Hindlimb muscle (tissue), 1 donor: ENCODE data around the gene SOCS3. TPM values are rescaled to one million over a fixed set of nuclear protein-coding genes. Genes with fewer than 3 reads are reported as not detected.

Source experiments
- DNase-seq: peaks from one replicate; pipeline ENCODE4 v3.0.0-alpha.2; 2013
- polyA plus RNA-seq: library from polyadenylated mRNA; unstranded; fragments of 120-200 nt; gene quantifications from one replicate; pipeline ENCODE4 v1.2.1, GENCODE V29; 2013; ENCODE audit not compliant: insufficient read length

Gene SOCS3
- polyA plus RNA-seq, 1 donor = 14.4 TPM

DNA sequence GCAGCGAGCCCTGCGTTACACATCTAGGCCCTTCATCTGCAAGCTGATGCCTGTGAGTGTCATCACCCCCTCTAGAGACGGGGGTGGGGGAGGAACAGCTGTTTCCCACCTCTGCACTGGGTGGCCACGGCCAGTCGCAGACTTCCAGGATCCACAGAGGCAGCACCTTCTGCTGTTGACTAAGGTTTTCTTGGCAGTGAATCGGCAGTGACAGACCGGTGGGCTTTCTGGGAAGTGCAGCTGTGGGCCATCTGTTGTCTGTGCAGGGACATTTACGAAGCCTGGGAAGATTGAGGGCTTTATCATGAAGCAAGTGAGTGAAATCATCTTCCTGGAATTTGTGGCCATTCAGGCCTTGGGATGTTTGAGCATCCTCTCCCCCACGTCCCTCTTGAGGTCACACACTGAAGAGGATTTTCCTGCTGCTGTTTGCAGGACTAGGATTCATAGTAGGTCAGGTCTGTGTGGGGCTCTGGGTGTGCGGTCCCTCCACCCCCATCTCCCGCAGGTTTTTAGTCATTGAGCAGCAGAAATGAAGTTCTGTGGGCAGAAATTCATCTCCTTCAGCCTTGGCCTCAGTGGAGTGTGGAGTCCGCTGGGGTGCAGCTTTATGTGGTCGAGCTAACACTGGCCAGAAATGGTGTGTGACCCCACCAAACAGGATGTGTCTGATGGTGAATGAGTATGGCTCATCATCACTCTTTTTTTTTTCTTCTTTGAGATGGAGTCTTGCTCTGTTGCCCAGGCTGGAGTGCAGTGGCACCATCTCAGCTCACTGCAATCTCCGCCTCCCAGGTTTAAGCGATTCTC is 30.6 kb upstream of the SOCS3 start:
- no peak for DNase-seq

DNA sequence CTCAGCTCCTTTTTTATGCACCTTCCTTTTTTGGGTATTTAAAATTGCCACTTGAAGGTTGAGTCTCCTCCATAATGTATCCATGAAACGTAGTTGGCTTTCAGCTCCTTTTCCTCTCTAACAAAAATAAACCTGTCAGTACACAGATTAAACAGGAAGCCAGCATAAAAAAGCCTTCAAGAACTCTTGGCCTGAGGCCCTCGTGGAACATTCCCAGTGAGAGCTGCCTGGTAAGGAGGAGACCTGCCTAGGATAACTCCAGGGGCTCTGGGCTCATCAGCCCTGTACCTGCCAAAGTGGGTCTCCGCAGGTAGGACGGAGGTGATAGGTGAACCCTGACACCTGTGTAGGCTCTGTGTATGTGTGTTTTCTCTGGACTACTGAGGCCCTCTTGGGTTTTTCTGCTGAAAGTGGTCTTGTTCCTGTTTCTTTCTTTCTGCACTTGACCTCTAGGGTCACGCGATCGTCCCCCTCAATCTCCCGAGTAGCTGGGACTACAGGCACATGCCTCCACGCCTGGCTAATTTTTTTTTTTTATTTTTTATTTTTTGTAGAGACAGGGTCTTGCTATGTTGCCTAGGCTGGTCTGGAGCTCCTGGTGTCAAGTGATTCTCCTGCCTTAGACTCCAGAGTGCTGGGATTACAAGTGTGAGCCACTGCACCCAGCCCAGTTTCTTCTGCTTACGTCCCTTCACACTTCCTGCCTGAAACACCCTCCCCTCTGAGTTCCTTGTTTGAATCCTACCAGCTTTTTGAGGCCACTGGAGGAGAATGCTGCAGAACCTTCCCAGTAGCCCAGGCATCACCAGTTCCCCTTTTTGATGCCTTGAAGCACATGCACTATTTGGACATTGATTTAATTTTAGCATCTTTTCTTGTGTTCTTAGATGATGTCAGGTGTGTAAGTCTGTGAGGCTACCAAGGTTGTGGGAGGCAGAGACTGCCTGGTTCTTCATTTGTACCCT is 28.4 kb upstream of the SOCS3 start:
- no peak for DNase-seq

DNA sequence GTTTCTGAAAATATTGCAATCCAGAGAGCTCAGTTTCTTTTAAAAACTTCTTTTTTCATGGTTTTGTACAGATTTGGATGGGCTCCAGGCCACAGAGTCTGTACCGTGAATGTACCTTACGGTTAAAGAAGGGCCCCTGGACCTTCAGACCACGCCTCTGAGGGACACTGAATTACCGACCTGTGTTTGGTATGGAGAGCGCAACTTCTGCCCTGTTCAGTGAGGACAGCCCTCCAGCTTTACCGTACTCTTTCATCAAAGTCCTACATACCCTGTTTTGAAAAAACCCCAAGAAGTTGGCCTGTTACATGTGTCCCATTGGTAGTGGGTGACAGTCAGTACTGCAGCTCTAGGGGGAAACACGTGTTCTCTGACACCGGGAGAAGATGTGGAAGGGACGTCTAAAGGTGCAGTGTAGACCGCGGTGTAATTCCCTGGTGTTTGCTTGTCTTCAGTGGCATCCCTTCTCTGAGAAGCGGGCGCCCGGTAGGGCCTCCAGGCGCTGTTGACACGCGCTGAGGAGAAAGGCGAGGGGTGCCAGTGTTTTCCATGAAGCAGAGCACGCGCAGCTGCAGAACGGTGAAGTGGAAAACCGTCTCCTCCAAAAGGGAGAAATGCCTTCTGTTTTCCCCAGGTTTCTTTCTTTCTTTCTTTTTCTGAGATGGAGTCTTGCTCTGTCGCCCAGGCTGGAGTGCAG is 24.8 kb upstream of the SOCS3 start:
- no peak for DNase-seq

DNA sequence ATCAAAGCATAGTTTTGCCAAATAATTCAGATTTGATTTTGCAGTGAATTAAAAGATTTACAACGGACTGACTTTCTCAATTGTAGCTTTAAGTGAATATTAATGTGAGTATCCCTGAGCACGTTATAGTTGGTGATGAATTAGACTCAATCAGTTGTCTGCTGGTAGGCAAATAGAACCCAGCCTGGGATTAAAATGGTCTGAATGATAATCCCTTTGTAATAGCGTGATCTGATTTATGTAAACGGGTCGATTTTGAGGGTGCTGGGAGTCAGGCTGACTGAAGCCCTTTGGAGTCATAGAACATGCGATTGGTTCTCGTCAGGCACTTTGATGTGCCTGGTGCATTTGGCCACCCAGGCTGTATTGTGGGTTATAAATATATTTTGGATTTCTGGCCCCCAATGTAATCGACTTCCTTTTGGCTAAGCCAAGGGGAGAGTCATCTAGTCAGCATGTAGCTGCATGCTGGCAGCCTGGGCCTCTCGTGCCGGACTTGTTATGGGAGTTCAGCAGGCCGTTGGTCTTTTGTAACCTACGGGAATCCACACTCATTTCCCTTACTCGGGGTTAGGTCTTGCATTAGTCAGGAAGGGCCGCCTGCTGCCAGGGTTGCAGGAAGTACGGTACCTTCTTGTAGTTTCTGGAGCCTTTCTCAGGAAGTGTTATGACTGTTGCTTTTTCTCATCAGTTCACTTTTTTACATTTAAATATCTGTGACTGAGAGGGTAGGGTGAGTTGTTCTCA is 24.0 kb upstream of the SOCS3 start:
- DNase-seq = no peak

DNA sequence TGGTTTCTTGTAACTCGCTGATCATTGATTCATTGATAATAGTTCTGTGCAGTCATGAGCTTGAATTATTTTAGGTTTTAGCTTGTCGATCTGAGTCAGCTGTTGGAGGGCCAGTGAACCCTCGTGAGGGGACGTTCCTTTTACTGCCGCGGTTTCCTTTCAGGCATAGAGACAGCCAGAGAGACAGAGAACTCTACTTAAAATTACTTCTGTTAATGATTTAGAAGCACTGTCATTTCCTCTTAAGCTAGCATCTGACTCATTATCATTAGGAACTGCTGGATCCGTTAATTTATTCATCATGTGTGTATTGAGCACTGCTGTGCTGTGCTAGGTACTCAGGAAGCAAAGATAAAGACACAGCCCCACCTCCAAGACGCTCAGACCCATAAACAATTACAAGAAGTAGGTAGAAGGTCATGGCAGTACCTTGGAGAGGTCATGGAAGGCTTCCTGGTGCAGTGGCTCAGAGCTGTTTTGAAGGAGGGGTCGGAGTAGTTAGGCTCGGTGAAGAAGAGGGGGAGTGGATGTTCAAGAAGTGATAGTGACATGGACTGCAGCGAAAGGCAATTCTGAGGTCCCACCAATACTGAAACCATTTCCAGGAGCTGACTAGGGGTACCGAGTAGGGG is 21.8 kb upstream of the SOCS3 start:
- DNase-seq = no peak

DNA sequence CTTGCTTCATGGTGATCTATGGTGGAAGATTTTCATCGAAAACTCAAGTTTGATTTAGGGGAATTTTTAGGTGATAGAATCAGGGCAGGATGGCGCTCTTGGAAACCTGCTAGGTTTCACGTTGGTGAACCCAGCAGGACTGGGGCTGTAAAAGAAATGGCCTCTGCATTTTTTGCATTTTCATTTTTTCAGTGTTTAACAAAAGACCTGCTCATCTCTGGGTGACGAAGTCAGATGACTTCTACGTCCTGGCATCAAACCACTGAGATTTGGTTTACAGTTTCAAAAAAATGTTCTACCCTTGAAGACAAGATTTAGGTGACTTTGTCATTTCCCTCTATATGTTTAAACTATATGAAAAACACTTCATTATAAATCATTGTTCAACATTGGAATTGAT is 20.5 kb upstream of the SOCS3 start:
- DNase-seq = no peak

DNA sequence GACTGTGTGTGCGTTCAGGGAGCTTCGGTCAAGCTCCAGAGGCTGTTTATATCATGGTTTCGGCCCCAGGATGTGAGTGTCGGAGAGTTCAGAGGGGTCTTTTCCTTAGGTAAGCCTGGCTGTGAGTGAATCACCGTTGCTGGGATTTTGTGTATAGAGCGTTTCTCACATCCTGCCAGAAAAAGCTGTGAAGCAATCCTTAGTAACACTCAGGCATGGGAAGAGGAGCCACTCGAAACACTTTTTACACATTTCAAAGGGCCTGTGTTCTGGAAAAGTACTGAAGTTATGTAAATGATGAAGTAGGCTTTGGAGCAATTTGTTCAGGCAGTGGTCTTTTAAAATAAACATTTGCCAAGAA is 19.2 kb upstream of the SOCS3 start:
- DNase-seq = no peak

DNA sequence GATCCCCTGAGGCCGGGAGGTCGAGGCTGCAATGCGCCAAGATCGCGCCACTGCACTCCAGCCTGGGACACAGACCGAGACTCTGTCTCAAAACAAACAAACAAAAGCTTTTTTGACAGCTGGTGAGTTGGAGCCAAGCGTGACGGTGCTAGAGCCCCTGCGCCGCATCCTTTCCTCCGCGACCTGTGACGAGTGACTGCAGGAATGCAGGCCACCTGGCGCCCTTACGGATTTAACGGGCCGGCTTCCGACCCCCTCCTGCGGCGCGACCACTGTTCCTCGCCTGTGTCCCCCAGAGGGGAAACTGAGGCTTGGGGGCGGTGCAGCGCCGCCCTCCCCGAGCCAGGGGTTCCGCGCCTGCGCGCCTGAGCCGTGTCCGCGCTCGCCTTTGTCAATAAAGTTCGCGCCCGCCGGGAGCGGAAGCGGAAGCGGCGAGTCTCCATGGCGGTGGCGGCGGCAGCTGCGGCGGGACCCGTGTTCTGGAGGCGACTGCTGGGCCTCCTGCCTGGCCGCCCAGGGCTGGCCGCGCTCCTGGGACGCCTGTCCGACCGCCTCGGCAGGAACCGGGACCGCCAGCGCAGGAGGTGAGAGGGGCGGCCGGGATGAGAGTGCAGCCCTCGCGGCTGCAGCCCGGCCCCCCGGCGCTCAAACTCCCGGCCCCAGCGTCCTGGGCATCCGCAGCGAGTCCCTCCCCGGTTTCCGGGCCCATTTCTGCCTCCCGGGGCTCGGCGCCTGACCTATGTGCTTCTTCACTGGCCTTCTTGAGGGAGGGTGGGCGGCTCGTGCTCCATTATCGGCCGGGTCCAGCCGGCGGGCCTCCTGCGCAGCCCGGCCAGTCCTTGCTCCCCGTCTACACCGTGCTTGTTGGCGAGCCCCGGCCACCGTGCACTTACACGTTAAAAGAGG is 18.6 kb upstream of the SOCS3 start, which contains the start of gene PGS1:
TSS of gene PGS1 (plus strand) at position 425 of the 906 bp plus-strand sequence. CDS start at position 442, 17 bp downstream.
- DNase-seq = peak; percentile 86

DNA sequence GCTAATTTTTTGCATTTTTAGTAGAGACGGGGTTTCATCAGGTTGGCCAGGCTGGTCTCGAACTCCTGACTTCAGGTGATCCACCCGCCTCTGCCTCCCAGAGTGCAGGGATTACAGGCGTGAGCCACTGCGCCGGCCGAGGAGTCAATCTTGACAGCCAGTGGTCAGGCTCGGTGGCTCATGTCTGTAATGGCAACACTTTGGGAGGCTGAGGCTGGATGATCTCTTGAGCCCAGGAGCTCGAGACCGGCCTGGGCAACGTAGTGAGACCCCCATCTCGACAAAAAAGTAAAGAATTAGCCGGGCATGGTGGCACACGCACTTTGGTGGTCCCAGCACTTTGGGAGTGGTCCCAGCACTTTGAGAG is 18.0 kb upstream of the SOCS3 start:
- DNase-seq = no peak

DNA sequence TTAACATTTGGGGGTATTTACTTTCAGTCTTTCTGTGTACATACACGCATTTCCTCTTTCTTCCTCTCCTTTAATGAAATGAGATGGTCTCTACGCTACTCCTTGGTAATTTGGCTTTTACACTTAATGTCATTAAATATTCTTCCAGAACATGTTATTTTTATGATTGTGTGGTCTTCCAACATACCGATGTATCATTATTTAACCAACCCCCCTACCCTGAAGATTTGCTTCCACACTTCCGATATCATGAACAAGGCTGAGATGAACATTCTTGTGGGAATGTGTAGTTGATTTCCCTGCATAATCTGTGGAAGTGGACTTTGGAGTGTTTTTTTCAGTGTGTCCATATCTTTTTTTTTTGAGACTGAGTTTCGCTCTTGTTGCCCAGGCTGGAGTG is 16.3 kb upstream of the SOCS3 start:
- DNase-seq = no peak

DNA sequence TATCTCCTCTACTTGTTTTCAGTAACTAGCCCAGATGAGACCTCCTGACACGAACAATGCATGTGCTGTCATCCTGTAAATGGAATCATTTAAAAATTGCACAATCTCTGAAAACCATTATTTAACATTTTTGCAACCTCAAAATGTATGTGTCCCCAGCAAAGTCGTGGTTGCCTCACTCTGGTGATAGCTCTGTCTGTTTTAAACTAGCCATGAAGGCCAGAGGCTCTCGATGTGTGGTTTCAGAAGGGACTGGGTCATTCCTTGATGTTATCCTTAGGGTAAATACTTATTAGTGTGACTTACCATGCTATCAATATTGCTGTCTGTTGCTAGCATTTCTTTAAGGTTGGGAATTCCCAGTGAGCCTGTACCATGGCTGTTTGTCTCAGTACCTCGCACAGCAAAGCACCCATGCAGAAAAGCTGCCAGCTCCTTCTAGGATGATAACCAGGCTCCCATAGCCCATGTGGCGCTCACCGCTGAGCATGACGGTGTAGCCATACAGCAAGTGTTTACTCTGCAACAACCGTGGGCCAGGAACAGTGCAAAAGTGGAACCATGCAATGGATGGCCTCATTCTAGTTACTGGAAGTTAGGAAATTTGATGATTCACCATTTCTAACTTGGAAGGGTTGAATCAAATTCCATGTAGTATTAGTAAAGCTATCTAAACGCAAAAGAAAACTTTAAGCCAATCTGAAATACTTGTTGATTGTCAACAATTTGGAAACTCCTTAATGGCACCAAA is 15.7 kb upstream of the SOCS3 start:
- DNase-seq = no peak

DNA sequence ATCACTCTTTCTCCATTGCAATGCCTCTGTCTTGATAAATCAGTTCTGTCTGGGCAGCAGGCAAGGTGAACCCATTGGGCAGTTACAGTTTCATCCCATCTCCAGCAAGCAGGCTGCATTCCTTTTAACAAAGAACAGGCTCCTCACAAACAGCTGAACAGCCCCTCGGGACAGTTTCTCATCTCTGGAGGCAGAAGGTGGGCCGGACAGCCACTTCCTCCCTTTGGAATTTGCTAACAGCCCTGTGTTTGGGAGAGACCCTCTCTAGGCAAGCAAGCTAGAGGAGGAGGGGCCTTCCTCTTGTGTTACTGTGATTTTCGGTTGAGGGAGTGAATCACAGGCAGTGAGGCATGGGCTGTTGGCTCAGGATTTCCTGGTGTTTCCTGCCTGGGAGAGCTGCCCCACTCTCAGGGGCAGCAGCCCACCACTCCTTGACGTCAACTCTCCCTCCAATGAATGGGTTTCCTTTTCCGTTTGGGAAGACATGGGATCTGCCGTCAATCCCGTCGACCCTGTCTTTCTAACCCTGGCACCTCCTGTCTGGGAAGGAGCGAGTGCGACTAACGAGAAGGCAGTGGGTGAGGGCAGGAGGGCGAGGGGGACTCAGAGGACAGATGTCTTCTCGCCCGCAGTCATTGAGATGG is 14.9 kb upstream of the SOCS3 start:
- DNase-seq = no peak

DNA sequence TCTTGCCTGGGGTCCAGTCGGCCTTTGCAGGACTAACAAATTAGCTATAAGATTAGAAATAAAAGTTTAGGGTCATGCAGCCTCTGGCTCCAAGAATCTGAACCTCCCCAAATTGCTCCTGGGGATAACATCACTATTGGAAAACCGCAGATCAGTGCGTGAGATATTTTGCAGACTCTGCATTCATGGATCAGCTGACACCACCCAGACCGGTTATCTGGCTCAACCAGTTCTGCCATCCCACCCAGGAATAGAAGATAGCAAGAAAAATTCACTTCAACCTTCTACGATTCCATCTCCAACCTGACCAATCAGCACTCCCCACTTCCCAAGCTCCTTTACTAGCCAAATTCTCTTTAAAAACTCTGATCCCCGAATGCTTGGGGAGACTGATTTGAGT is 14.3 kb upstream of the SOCS3 start:
- no peak for DNase-seq

DNA sequence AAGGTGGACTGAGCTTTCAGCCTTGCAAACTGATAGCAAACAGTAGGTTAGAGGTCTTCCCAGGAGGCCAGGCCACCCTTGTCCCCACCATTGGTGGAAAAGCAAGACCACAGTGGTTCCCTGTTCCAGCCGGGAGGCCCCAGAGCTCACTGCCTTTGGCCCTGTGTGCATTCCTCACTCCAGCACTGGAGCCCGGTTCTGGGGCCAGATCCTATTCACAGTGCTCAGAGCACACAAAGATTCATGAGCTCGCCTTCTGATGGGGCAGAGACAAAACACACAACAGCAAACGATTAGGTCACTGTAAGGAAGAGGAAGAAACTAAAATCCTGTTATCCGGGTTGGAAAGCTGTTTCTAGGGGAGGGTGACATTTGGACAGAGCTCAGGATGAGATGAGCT is 13.0 kb upstream of the SOCS3 start:
- DNase-seq = no peak

DNA sequence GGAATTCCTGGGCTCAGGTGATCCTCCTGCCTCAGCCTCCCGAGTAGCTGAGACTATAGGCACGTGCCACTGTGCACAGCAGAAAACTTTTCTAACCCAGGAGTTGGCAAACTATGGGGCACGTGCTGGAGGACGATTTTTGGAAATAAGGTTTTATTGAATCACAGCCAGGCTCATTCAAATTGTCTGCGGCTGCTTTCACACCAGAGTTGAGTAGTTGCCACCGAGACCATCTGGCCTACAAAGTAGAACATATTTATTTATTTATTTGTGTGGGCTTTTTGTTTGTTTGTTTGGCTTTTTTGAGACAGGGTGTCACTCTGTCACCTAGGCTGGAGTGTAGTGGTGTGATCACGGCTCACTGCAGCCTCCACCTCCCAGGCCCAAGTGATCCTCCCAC is 11.2 kb upstream of the SOCS3 start:
- no peak for DNase-seq

DNA sequence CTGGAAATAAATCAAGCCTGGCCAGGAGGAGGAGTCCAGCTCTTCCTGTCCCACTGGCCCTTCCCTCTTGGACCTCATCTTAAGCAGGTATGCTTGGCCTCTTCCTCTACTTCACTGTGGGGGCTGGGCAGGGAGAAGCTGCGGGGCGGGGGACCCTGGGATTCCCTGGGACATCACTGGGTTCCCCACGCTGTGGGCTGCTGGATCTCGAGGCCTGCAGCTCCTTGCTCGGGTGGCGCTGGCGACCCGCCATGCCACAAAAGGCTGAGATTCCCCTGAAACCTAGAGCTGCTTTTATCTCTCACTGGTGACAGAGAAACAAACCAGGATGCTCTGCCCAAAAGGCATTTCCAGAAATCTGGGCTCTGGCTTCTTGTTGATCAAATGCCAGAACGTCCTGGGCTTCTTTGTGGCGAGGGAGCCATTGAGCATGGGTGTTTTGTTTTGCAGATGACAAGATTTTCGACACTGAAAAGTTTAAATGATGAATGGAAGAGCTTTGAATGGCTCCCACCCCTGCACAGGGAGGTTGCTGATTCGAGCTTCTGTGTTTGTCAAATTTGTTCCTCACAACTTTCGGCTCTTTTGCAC is 10.0 kb upstream of the SOCS3 start:
- DNase-seq = no peak

DNA sequence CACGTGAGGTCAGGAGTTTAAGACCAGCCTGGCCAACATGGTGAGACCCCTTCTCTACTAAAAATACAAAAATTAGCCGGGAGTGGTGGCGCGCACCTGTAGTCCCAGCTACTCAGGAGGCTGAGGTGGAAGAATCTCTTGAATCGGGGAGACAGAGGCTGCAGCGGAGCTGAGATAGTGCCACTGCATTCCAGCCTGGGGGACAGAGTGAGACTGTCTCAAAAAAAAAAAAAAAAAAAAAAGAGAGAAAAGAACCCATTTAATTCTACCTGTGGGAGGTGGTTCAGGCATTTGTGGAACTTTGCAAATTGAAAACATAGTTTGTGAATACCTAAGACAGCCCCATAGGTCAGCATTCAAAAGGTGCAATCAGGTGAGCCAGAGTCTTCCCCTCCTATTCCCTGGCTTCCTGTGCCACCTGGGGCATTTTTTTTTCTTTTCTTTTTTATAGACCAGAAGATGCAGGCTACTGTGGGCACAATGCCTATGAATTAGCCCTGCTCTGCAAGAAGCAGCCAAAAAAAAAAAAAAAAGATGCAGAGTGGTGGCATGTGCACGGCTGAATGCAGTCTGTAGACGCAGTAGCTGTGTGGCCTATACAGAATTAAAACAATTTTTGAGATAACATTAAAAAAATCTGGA is 9.1 kb upstream of the SOCS3 start:
- no peak for DNase-seq

DNA sequence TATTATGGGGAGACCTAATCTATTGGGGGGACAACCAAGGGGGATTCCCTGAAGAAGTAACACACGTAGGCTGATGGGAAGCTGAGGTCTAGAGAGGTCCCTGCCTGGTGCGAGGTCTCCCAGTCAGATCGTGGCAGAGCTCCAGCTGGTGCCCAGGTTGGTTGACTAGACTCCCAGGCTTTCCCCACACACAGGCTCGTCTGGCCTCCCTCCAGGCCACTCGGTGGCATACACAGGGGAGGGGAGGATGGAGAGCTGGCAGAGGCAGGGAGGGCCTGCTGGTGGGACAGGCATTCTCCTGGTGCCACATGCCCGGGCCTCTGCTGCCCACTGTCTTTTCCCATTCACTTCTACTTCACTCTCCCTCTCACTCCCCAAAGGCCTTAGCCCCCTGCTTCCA is 8.5 kb upstream of the SOCS3 start:
- DNase-seq = no peak

DNA sequence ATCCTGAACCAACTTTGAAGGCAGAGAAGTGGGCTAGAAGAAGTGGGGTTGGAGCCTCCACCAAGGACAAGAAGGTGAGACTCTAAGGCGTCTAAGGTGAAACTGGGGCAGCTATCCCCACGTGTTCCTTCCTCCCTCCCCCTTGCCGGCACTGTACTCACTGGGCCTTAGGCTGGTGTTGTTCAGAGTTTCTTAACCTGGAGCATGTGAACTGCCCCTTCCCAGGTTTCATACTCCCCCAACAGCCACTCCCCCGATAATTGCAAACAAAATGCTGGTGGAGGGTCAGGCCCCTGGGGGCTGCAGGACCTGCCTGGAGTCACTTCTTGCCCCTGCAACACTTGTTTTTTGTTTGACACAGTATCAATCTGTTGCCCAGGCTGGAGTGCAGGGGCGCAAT is 7.3 kb upstream of the SOCS3 start:
- no peak for DNase-seq
